ENCODE measurements around the gene ADPRHL1.
"Not testable (repeated sequence)": the region's sequence is repeated elsewhere in the genome, so short reads cannot be mapped to it uniquely, and the experiment has no call there.

Gene ADPRHL1

DNA sequence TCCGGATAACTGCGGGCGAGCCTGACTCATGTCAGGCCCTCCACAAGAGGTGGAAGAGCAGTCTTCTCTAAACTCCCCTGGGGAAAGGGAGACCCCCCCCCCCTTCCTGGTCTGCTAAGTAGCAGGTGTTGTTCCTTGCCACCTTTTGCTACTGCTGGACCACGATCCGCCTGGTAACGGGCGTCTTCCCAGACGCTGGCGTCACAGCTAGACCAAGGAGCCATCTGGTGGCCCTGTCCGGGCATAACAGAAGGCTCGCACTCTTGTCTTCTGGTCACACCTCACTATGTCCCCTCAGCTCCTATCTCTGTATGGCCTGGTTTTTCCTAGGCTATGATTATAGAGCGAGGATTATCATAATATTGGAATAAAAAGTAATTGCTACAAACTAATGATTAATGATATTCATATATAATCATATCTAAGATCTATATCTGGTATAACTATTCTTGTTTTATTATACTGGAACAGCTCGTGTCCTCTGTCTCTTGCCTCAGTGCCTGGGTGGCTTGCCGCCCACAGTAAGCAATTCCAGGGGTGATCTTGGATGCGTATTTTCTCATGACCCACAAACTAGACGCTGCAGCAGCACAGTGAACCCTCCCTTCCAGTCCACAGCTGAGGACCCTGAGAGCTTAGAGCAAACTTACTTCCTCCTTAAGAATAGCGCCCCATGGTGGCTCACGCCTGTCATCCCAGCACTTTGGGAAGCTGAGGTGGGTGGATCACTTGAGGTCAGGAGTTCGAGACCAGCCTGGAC, 2.2 kb downstream of the ADPRHL1 start:
- H3K36me3 ChIP-seq (ENCODE audit: insufficient read depth, low read length); H3K9ac ChIP-seq (ENCODE audit: low read depth, low read length, poor library complexity, severe bottlenecking); H3K4me2 ChIP-seq (ENCODE audit: low read depth, low read length, poor library complexity, severe bottlenecking); H3K4me3 ChIP-seq (ENCODE audit: low read length, poor library complexity, severe bottlenecking); H3K9me2 ChIP-seq (replicated peaks; ENCODE audit: low read depth, low read length); H3K27me3 ChIP-seq (ENCODE audit: insufficient read depth, low read length, poor library complexity, severe bottlenecking); H3K9me3 ChIP-seq (ENCODE audit: insufficient read depth, low read depth, low read length); H3F3A ChIP-seq (ENCODE audit: low read depth); H4K20me1 ChIP-seq (ENCODE audit: insufficient read depth, low read length, poor library complexity, severe bottlenecking); H3K4me1 ChIP-seq (ENCODE audit: insufficient read depth, low read length, poor library complexity, severe bottlenecking); H2AFZ ChIP-seq (ENCODE audit: low read length); H3K79me2 ChIP-seq (ENCODE audit: insufficient read depth, low read length): not testable (repeated sequence)
- TF ChIP-seq, protein P1, sequence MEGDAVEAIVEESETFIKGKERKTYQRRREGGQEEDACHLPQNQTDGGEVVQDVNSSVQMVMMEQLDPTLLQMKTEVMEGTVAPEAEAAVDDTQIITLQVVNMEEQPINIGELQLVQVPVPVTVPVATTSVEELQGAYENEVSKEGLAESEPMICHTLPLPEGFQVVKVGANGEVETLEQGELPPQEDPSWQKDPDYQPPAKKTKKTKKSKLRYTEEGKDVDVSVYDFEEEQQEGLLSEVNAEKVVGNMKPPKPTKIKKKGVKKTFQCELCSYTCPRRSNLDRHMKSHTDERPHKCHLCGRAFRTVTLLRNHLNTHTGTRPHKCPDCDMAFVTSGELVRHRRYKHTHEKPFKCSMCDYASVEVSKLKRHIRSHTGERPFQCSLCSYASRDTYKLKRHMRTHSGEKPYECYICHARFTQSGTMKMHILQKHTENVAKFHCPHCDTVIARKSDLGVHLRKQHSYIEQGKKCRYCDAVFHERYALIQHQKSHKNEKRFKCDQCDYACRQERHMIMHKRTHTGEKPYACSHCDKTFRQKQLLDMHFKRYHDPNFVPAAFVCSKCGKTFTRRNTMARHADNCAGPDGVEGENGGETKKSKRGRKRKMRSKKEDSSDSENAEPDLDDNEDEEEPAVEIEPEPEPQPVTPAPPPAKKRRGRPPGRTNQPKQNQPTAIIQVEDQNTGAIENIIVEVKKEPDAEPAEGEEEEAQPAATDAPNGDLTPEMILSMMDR (conservative IDR thresholded peaks at IDR 0.05; ENCODE audit: low read length) = peak; percentile 26

DNA sequence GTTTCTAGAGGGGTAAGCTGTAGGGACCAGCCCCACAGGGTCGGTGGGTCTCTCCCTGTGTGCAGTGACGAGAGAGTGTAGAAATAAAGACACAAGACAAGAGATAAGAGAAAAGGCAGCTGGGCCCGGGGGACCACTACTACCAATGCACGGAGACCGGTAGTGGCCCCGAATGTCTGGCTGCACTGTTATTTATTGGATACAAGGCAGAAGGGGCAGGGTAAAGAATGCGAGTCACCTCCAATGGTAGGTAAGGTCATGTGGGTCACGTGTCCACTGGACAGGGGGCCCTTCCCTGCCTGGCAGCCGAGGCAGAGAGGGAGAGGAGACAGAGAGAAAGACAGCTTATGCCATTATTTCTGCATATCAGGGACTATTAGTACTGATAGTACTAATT, 2.9 kb downstream of the ADPRHL1 start:
- not testable (repeated sequence) for H3K4me3 ChIP-seq (ENCODE audit: low read length, poor library complexity, severe bottlenecking); H3K4me1 ChIP-seq (ENCODE audit: insufficient read depth, low read length, poor library complexity, severe bottlenecking); H3K36me3 ChIP-seq (ENCODE audit: insufficient read depth, low read length); H3K27me3 ChIP-seq (ENCODE audit: insufficient read depth, low read length, poor library complexity, severe bottlenecking); H3K9me2 ChIP-seq (replicated peaks; ENCODE audit: low read depth, low read length); H3K9ac ChIP-seq (ENCODE audit: low read depth, low read length, poor library complexity, severe bottlenecking); H2AFZ ChIP-seq (ENCODE audit: low read length); H3K79me2 ChIP-seq (ENCODE audit: insufficient read depth, low read length); H3K9me3 ChIP-seq (ENCODE audit: insufficient read depth, low read depth, low read length); H3K4me2 ChIP-seq (ENCODE audit: low read depth, low read length, poor library complexity, severe bottlenecking); H3F3A ChIP-seq (ENCODE audit: low read depth); H4K20me1 ChIP-seq (ENCODE audit: insufficient read depth, low read length, poor library complexity, severe bottlenecking)

DNA sequence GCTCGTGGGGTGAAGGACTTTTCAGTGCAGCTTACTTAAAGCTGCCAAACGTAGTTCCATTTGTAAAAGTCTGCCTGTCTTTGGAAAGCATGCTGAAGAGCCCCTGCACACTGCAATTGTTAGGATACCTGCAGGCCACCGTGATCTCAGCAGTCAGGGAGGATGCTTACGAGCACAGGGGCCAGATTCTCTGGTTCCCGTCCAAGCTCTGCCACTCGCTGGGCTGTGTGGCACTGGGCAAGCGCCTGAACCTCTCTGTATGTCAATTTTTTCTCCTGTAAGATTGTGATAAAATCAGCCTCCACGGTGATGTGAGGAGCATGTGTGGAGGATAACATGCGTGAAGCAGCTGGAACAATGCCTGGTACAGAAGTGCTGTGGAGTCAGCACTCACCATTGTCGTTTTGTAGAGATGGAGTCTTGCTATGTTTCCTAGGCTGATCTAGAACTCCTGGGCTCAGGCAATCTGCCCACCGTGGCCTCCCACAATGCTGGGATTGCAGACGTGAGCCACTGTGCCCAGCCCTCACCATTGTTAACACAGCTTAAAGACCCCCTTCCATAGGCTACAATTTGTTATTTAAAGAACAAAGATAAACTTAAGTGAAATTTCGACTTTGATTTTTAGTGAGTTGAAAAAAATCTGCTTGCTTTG, 3.5 kb downstream of the ADPRHL1 start:
- H3F3A ChIP-seq (ENCODE audit: low read depth) = no peaks in the 10 kb centered on the region
- H3K4me1 ChIP-seq (ENCODE audit: insufficient read depth, low read length, poor library complexity, severe bottlenecking) = no peaks in the 10 kb centered on the region
- no peak overlapping the region for H3K4me2 ChIP-seq (ENCODE audit: low read depth, low read length, poor library complexity, severe bottlenecking)
- H3K4me3 ChIP-seq (ENCODE audit: low read length, poor library complexity, severe bottlenecking) = no peak overlapping the region
- no peaks in the 10 kb centered on the region for H3K79me2 ChIP-seq (ENCODE audit: insufficient read depth, low read length)
- H4K20me1 ChIP-seq (ENCODE audit: insufficient read depth, low read length, poor library complexity, severe bottlenecking) = no peaks in the 10 kb centered on the region
- no peaks in the 10 kb centered on the region for H3K36me3 ChIP-seq (ENCODE audit: insufficient read depth, low read length)
- H3K9me2 ChIP-seq (replicated peaks; ENCODE audit: low read depth, low read length) = no peaks in the 10 kb centered on the region
- H3K27me3 ChIP-seq (ENCODE audit: insufficient read depth, low read length, poor library complexity, severe bottlenecking) = no peaks in the 10 kb centered on the region
- TF ChIP-seq, protein P1 (conservative IDR thresholded peaks at IDR 0.05; ENCODE audit: low read length) = no peak
- no peak for TF ChIP-seq EZH2phosphoT487 (IDR thresholded peaks at IDR 0.05; ENCODE audit: borderline replicate concordance)
- no peak overlapping the region for H3K9ac ChIP-seq (ENCODE audit: low read depth, low read length, poor library complexity, severe bottlenecking)
- H3K9me3 ChIP-seq (ENCODE audit: insufficient read depth, low read depth, low read length) = no peaks in the 10 kb centered on the region
- H2AFZ ChIP-seq (ENCODE audit: low read length) = no peak overlapping the region

All from Loucy (cell line).